HG02943 (cell line): ENCODE results near the gene PLEKHG4B.

Source experiments
- ATAC-seq: cut with Tn5 transposase; IDR thresholded peaks from one replicate; pipeline ENCODE4 v1.9.1; 2021; ENCODE audit warnings: mild to moderate bottlenecking, low read depth, moderate library complexity; ENCODE audit not compliant: unreplicated experiment

PLEKHG4B gene

DNA sequence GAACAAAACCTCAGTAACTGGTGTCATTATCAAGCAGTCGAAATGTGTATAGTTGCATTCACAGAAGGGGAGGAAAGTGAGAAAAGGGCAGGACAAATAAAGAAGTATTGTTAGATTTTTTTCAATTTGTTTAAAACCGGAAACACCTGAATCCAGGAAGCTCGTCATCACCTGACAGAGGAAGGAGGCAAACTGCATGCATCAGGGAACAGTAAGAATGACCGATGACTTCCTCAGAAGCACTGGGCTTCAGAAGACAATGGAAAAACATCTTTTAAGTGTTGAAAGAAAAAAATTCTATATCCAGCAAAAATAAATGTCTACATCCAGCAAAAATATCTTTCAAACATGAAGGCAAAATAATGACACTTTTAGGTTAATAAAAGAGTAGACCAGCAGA, 29.5 kb downstream of the PLEKHG4B start:
- no peak for ATAC-seq

DNA sequence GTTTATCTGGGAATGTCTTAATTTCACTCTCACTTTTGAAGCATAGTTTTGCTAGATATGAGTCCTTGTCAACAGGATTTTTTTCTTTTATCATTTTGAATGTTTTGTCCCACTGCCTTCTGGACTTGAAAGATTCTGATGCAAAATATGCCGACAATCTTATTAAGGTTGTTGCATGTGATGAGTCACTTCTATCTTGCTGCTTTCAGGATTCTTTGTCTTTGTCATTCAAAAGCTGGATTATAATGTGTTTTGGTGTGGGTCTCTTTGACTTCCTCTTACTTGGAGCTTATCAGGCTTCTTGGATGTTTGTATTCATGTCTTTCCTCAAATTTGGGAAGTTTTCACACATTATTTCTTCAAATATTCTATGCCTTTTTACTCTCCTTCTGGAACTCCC, 33.8 kb downstream of the PLEKHG4B start:
- ATAC-seq = no peak

DNA sequence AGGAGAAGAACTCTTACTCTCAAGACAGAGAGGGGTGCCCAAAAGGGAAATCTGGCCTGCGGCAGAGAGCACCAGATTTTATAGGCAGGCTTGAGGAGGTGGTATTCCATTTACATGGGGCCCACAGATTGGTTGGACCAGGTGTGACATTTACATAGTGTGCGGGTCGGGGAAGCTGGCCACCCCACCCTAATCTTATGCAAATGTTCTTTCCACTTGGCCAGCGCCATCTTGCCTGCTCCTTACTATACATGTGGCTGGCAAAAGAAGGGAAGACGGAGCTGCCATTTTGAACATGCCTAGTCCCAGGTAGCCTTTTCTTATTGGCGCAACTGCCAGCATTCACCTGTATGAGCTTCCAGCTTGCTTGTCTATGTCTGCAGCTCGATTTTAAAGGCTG, 34.8 kb downstream of the PLEKHG4B start:
- ATAC-seq = no peak

DNA sequence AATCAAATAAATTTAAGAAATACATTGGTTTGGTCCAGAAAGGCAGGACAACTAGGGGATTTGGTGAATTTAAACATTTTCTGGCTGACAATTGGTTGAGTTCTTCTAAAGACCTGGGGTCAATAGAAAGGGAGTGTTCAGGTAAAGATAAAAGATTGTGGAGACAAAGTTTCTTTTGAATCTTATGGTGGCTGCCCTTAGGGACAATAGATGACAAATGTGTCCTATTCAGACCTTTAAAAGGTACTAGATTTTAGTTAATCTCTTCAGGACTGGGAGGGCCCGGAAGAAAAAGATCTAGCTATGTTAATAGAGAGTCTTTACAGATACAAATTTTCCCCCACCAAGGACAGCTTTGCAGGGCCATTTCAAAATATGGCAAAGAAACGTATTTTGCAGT, 35.9 kb downstream of the PLEKHG4B start:
- no peak for ATAC-seq

DNA sequence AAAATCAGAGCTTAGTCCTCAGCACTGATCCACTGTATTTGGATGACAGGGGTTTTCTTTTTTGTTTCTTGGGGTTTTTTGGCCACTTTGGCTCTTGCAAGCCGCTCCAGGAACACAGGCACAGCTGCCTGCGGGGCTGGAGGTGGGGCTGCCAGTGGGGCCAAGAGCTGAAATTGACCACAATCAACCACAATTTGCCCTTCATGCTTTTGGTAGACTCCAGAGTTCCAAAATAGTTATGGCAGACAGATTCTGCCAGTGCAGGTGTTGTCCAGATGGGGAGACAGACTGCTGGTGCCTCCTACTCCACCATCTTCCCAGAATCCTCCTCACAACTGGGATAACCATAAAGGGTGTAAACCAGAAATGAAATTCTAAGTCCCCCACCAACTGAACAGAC, 36.5 kb downstream of the PLEKHG4B start:
- no peak for ATAC-seq

DNA sequence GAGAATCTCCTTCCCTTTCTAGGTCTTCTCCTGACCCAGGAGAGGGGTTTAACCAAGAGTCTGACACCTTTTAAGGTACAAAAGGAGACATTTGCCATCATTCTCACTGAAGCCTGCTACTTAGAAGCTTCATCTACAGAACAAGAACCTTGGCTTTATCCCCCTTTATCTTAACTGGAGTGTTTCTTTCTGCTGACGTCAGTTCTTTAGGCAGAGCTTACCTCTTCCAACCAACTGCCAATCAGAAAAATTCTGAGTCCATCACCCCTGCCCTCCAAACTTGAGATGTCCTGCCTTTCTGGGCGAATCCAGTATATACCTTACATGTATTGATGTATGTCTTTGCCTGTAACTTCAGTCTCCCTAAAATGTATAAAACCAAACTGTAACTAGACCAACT, 37.2 kb downstream of the PLEKHG4B start:
- ATAC-seq = no peak

DNA sequence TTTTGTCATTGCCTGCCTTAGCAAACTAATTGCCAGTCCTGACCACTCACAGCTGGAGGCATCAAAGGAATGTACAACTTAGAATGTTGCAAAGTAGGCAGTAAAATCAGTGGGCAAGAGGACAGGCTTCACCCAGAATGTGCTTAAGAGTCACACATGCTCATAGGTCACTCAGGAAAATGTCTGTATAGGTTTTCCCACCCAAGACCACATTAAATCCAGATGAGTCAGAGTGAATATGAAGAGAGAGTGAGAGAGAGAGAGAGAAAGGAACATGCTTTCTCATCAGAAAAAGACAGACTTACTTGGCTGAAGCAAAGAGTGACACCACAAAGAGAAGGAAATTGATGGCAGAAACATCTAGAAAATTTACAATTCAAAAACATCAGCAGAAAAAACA, 37.9 kb downstream of the PLEKHG4B start:
- no peak for ATAC-seq

DNA sequence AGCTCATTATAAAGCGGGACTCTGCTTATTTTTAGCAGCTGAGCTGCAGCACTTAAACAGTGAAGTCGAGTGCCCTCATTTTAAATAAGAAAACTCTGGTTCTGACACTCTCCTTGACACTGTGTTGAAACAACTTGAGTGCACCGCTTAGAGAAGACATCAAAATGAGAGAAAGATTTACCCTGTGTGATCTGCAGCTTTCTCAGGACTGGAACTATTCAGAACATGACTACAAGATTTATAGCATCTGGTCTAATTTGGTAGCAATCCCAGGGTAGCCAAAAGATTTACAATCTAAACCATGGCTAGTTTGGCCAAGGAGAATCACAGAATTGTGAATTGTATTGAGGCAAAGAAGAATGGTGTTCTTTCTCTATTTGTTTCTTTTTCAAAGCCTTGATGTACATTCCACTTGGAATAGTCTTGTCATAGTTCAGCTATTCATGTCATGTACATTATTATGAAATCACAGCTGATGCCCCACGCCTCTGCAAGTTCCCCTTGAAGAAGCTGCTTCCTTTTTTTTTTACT, 38.7 kb downstream of the PLEKHG4B start:
- no peak for ATAC-seq

DNA sequence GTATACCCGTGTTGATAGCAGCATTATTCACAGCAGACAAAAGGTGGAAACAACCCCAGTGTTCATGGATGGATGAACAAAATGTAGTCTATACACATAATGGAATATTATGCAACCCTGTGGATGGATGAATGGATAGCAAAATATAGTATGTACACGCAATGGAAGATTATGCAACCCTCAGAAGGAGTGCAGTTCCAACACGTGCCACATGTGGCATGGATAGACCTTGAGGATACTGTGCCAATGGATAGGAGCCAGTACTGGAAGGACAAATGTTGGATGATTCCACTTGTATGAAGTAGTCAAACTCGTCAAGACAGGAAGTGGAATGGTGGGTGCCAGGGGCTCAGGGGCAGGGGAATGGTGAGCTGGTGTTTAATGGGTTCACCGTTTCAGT, 44.9 kb downstream of the PLEKHG4B start:
- no peak for ATAC-seq

DNA sequence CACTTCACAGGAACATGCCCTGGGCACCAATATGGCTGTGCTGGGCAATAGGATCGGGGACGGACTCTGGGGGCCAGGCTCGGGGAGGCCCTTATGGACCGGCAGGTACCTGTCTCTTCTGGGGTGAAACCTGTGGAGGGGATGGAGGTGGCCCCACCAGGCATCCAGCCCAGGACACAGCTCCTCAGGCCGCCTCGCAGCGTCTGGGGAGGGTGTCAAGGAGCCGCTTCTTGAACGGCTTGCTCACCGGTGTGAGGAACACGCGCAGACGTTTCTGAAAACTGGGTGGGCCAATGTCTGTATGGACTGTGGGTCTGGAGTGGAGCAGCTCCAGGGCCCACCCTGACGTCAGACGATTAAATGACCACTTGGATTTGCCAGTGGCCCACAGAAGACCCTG, 45.8 kb downstream of the PLEKHG4B start:
- no peak for ATAC-seq

DNA sequence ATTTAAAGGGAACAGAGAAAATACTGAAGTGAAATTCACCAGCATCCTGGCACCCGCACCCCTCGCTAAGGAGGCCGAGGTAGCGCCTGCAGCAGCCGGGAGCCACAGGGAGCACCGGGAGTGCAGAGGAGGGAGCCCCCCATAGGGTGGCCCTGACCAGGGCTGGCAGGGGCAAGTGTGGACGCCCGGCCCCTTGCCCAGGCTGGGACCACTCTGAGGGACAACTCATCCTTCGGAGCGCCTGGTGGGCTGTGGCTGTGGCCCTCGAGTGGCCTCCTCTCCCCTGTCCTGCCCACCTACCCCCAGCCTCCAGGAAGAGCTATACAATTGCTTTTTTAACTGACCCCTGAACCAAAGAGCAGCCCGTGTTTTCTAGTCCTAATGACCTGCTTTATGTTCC, 47.0 kb downstream of the PLEKHG4B start:
- ATAC-seq = no peak

DNA sequence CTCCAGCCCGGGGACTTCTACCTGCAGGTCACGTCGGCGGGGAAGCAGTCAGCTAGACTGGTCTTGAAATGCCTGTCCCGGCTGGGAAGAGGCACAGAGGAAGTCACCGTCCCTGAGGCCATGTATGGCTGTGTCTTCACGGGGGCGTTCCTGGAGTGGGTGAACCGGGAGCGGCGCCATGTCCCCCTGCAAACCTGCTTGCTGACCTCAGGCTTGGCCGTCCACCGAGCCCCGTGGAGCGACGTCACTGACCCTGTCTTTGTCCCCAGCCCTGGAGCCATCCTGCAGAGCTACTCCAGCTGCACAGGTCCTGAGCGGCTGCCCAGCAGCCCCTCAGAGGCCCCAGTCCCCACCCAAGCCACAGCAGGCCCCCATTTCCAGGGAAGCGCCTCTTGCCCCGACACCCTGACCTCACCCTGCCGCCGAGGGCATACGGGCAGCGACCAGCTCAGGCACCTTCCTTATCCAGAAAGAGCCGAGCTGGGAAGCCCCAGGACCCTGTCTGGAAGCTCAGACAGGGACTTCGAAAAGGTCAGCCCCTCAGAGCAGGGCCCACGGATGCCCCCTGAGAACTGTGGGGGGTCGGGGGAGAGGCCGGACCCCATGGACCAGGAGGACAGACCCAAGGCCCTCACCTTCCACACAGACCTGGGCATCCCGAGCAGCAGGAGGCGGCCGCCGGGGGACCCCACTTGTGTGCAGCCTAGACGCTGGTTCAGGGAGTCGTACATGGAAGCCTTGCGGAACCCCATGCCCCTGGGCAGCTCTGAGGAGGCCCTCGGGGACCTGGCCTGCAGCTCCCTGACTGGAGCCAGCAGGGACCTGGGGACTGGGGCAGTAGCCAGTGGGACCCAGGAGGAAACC, 47.8 kb downstream of the PLEKHG4B start:
- ATAC-seq = no peak

DNA sequence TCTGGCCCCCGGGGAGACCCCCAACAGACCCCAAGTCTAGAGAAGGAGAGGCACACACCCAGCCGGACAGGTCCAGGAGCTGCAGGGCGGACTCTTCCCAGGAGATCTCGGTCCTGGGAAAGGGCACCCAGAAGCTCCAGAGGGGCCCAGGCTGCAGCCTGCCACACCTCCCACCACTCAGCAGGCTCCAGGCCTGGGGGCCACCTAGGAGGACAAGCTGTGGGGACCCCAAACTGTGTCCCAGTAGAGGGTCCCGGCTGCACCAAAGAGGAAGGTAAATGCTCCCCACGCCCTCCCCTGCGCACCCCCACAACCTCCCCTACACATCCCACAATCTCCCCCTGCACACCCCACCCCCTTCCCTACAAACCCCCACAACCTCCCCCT, 48.5 kb downstream of the PLEKHG4B start:
- no peak for ATAC-seq

DNA sequence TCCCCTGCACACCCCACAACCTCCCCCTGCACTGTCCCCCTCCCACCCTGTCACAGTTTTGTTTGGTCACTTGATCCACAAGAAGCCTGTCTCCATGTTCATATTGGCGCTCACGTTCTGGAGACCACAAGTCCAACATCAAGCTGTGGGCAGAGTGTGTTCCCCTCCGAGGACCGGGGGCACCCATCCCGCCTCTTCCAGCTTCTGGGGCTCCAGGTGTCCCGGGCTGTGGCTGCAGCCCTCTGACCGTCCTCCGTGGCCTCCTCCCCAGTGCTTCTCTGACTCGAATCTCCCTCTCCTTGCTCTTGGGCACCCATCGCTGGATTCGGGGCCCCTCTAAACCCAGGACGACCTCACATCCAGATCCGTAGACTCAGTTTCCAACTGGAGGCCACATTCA, 49.2 kb downstream of the PLEKHG4B start:
- no peak for ATAC-seq

DNA sequence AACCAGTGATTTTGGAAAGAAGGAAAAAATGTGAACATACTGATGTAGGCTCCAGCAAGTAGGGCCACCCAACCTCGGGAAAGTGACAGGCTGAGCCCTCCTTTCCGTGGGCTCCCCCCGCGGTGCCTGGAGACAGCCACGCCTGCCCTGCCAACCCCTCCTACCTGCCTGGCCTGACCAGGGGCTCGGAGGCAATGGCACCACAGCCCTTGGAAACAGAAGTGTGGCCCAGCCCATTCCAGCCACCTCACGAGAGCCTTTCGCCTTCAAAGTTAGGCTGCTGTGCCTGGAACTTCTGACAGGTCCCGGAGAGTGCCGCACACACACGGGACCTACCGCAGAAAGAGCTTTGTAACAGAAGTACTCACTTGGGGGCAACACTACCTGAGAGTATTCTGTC, 49.8 kb downstream of the PLEKHG4B start:
- ATAC-seq = no peak

DNA sequence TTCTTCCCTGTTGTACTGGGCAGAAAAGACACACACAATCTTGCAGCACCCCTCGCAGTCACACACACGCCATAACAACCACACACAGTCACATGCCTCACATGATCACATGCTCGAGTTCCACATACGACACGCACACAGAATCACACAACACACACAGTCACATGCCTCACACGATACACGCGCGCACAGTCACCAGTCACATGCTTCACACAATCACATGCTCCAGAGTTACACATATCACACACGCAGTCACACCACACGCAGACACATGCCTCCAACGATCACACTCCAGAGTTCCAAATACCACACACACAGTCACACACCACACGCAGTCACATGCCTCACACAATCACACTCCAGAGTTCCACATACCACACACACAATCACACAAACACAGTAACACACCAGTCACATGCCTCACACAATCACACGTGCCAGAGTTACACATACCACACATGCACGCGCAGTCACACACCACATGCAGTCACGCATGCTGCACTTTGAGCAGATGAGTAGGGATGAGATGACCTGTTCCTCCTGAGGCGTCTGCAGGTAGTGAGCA, 50.4 kb downstream of the PLEKHG4B start:
- ATAC-seq = no peak

DNA sequence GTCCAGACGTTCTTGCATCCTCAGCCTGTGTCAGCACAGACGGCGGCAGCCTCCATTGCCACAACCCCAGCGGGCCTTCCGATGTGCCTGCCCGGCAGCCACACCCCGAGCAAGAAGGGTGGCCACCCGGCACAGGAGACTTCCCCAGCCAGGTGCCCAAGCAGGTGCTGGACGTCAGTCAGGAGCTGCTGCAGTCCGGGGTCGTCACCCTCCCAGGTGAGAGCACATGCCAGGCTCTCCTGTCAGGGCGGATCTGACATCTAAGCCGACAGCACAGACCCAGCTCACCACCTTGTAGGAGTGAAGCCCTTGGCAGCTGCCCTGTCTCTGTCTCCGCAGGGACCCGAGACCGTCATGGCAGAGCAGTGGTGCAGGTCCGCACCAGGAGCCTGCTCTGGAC, 51.1 kb downstream of the PLEKHG4B start:
- ATAC-seq = no peak

DNA sequence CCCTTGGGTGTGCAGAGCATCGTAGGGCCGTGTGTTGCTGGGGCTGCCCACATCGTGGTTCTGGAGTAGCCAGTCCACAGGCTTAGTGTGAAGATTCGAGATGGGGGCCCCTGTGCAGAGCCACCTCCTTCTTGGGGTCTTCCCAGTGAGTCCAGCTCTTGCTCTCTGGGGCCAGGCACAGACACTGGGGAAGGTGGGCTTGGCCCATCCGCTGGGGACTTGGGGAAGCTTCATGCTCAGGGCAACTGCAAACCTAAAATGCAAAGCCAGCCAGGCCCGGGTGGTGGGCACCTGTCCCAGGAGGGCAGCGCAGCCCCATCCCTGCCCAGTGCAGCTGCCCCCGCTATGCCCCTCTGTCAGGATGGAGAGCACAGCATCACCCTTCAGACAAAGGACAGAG, 53.0 kb downstream of the PLEKHG4B start:
- ATAC-seq = no peak

DNA sequence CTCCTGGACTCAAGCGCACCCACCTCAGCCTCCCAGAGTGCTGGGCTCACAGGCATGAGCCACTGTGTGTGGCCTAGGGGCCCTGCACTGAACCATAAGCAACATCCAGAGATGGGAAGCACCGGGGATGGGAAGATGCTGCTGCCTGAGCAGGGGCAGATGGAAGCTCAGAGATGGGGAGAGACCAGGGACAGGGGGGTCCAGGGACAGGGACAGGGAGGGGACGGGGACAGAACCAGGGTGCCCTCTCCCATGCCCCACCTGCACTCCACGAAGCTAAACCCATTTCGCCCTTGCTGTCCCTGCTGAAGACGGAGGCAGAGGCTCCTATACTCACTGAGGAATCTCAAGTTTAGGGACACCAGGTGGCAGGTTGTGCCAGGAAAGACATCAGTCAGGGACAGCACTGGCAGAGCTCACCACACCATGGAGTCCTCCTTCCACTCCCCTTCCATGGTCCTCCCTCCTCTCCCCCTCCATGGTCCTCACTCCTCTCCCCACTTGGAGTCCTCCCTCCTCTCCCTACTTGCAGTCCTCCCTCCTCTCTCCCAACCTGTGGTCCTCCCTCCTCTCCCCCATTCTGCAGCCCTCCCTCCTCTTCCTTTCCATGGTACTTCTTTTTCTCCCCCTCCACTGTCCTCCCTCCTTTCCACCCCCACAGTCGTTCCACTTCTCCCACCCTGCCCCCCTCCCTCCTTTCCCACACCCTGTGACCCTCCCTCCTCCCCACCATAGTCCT, 53.8 kb downstream of the PLEKHG4B start:
- no peak for ATAC-seq

DNA sequence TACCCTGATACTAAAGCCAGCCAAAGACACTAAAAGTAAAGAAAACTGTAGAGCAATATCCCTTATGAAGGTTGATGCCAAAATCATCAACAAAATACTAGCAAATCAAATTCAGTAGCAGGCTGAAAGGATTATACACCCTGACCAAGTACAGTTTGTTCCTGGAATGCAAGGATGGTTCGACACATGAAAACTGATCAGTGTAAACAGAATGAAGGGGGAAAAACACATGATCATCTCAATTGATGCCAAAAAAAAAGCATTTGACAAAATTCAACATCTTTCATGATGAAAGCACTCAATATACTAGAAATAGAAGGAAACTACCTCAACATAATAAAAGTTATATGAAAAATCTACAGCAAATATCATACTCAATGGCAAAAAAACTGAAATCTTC, 55.8 kb downstream of the PLEKHG4B start:
- no peak for ATAC-seq

DNA sequence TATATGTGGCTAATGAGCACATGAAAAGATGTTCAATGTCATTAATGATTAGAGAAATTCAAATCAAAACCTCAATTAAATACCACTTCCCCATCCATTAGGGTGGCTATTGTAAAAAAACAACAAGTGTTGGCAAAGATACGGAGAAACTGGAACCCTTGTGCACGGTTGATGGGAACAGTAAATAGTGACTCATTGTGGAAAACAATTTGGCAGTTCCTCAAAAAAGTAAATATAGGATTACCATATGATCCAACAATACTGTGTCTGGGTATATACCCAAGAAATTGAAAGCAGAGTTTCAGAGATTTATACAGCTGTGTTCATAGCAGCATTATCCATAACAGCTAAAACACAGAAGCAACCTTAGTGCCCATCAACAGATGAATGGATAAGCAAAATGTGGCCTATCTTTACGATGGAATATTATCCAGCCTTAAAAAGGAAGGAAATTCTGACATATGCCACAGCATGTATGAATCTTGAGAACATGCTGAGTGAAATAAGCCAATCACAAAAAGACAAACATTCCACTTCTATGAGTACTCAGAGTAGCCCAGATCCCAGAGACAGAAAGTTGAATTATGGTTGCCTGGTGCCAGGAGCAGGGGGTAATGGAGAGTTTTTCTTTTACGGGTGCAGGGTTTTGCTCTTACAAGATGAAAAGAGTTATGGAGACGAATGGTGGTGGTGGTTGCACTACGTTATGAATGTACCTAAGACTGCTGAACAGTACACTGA, 57.9 kb downstream of the PLEKHG4B start:
- no peak for ATAC-seq
